Erythroblast (primary cell): ENCODE measurements around the gene GATA3.

Experiments
- GATA1 ChIP-seq: IDR thresholded peaks from 2 replicates; pipeline ENCODE4 v1.6.1; 2011; ENCODE audit warnings: low read depth, mild to moderate bottlenecking, control low read depth, low read length, moderate library complexity
- POLR2A ChIP-seq: IDR thresholded peaks from 2 replicates; pipeline ENCODE4 v1.6.1; 2011; ENCODE audit warnings: mild to moderate bottlenecking, low read length

DNA sequence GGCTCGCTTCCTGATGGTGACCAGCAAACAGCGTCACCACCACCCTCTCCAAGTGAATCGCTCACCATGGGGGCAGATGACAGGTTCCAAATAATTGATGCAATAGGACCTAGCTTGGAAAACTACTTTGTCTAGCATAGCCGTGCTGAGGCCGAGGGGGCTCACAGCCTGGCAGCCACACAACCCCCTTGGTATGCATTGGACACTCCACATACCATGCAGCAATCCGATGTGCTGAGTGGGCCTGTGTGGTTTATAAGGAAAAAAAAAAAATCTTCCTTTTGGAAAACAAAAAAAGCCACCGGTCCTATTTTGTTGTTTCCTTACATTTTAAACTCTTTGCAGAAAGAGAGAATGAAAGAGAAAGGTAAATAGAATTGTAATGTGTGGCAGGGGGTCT, 15.1 kb downstream of the GATA3 start:
- no peak for TF ChIP-seq POLR2A
- TF ChIP-seq GATA1 = no peak
